Fibroblast of skin of right quadriceps (primary cell): ENCODE data around the gene TP53I11.
A peak's percentile ranks its signal among the peaks of the same experiment; 100 is the strongest.

Source experiments
- DNase-seq: peaks from one replicate; pipeline ENCODE4 v3.0.0-alpha.2; 2013

TP53I11 gene

DNA sequence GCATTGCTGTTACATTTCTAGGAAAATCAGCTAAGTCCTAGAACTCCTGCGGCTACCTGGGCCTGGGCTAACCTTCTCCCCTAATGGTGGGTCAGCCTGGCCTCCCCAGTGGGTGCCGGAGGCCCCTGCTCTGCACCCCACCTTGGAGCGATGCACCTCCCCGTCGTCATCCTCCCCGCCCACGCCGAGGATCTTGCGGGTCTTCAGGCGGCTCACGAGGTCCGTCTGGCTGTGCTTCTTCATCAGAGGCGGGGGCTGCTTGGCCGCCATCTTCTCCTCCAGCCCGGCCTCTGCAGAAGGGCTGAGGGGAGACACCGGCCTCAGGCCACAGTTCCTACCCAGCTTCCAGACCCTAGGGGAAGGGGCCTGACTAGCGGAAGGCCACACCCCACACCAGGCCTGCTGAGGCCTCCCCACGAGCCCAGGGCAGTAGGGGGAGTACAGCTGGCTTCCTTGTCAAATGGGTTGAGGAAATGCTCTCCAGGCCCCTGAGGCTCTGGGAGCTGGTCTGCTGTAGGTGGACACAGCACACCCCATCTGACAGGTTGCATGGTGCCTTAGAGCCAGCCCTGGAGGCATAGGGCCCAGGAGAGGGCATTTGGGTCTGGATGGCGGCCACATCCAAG is 12.5 kb downstream of the TP53I11 start:
- DNase-seq, result no peak

DNA sequence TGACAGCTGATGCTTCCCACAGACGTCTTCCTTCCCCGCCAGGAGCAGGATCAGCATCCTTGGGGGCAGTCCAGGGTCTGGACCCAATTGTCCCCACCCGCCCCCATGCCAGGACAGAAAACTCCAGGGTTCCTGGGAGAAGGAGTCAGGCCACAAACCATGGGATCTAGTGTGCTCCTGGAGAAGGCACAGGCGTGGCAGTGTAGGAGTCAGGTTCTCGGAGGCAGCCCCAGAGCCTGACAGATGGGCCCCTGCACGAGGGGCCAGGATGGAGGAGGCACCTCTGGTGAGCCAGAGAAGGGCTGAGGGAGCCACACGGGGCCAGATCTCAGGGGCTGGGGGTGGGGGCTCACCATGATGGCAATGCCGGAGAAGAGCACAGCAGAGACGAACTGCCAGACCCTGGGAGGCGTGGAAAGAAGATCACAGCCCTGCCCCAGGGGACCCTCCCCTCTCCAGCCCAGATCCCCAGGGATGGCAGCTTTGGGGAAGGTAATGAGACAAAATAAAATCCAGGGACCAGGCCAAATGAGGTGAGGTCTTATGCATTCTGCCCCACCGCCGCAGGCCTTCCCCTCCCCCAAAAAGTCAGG is 13.6 kb downstream of the TP53I11 start:
- DNase-seq, result no peak

GRCh38 chr11:44936525-44936924 is 14.2 kb downstream of the TP53I11 start:
- peak; percentile 71 for DNase-seq

- DNase-seq, result no peak
These were observed 15.9 kb downstream of the TP53I11 start for GRCh38 chr11:44934735-44935250.

- DNase-seq, result no peak
These were observed 16.6 kb downstream of the TP53I11 start for GRCh38 chr11:44934110-44934509.

DNA sequence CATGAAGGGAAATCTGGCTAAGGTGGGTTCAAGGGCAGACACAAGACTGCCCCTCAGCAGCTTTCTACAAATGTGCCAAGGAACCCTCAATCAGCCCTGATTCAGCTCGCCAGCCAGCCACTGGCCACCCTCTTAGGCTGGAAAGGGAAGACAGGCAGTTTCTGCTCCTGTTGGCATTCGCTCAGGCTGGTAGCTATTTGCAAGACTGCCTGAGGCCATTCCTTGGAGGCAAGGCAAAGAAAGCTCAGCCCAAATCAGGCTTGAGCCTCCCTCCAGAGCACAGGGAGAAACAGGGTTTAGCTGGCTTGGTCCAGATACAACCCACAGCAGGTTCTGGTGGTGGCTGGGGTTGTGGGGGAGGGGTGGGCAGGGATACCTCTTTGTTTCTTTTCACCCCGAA is 19.2 kb downstream of the TP53I11 start:
- no peak for DNase-seq

DNA sequence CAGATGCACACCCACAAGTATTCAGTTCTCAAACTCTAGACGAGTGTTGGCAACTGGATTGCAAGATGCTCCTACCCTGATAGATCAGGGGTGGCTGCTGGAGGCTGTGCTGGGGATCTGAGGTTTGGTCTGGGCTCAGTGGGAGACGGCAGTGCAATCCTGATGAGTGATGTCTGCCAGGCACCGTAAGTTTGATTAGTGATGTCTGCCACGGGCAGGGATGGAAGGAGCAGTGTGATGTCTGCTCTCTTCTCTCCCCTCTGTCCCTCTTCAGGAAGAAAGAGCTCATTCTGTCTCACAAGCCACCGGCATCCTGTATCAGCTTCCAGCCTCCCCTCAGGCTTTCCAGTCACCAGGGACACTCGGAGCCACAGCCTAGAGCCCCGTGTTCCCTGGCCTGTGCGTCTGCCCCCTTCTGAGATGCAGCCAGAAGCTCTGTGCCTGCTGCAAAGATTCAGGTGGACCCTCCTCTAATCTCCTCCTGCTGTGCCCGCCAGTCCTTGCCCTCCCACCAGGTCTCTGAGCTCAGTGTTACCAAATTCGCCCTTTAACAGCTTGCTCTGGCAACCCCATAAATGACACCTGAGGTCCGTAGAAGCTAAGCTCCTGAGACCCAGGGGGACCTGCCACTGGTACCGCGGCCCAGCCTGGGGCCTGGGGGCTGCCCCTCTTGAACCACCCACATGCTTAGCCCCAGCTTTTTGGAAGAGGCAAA is 19.9 kb downstream of the TP53I11 start:
- no peak for DNase-seq

GRCh38 chr11:44928816-44929215 is 21.9 kb downstream of the TP53I11 start:
- no peak for DNase-seq

DNA sequence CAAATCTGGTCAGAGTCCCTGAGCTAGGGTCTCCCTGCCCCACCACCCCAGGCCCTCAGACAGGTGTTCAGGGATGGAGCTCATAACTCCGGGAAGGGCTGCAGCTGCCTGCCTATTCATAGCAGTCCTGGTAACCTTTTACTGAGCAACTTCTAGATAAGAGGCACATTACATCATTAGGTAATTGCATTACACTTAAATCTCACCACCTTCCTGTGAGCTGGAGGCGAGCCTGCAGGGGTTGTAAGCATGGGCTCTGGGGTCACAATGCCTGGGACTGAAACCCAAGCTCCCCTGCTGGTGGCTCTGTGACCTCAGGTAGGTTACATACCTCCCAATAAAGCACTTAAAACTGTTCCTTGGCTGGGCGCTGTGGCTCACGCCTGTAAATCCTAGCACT is 22.5 kb downstream of the TP53I11 start:
- DNase-seq, result no peak

GRCh38 chr11:44927174-44927661 is 23.5 kb downstream of the TP53I11 start:
- DNase-seq, result peak; percentile 53

DNA sequence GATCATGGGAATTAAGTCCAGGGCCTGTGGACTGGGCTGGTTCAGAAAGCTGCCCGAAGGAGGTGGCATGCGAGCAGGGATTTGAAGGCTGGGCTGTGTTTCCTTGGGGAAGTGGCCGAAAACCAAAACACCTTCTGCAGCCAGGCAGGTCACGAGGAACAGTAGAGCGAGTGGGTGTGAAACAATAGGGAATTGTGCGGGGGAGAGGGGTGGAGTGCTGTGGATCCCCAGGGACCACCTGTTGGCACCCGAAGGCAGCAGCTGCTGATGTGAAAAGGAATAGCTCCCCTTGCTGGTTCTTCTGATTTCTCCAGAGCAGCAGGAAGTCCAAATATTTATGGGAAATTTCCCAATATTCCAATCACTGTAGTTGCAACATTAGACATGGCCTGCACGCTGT is 24.6 kb downstream of the TP53I11 start:
- DNase-seq, result no peak

DNA sequence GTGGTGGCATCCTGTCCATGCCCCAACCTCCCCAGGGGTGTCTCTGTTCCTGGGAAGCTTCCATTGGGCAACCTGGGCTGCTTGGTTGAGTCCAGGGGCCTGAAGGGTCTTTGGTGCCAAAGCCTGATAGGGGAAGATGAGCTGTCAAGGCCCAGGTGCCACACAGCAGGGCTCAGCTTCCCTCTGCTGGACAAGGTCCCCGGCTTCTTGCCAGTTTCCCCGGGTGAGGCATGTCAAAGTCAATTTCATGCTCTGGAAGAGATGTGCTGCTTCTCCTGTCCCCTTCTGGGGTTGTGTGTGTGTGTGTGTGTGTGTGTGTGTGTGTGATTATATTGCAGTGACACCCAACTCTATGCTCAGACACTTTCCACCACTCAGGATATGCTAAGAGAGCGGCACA is 26.9 kb downstream of the TP53I11 start:
- no peak for DNase-seq

DNA sequence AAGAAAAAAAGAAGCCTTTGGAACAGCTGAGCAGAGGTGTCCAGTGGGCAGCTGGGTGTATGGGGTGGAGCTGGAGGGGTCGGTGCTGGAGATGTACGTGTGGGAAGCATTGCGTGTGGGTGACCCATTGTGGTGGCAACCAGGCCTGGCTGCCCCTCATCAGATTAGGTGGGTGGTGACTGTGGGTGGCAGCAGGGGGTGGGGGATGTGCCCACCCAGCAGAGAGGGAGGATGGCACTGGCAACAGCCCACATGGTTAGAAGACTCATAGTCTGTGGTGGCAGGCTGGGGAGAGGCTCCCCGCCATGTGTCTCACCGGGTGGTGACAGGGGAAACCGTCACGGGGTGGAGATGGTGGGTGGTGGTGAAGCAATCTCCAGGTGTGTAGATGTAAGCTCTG is 27.6 kb downstream of the TP53I11 start:
- no peak for DNase-seq

DNA sequence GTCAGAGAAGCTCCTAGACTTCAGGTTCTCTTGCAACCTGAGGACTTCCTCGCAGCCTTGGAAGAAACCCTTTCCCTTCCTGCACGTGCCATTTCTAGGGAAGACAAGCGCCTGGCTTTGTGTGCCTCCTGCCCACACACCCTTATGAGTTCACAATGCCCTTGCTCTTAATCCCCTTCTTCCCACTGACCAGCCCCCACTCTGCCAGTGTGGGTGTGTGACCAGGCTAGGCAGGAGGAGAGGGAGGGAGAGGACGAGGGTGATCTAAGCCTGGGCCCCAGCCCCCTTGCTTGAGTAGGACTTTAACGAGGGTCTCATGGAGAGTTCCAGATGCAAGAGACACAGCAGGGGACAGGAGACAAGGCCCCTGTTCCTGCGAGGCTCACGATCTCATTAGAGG is 30.2 kb downstream of the TP53I11 start:
- DNase-seq, result no peak

DNA sequence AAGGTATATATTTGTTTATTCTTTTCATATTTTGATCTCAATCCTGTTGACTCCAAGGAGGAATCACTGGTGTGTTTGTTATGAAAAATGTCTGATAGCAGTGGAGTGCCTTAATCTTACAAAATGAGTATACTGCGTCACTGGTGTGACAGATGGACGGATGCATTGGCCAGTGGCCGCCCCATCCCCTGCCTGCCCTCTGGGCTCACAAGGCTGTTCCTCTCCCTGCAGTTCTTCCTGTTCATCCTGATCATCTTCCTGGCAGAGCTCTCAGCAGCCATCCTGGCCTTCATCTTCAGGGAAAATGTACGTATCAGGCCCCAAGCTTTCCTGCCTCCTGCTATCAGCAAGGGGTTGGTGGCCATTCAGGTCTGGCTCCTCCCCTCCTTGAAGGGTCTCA is 32.9 kb downstream of the TP53I11 start:
- DNase-seq, result no peak

GRCh38 chr11:44916801-44917385 is 33.8 kb downstream of the TP53I11 start:
- DNase-seq, result no peak

GRCh38 chr11:44916331-44916730 is 34.4 kb downstream of the TP53I11 start:
- no peak for DNase-seq

GRCh38 chr11:44915621-44916020 is 35.1 kb downstream of the TP53I11 start:
- DNase-seq, result no peak

- DNase-seq, result no peak
These were observed 35.7 kb downstream of the TP53I11 start for GRCh38 chr11:44915004-44915403.

- DNase-seq, result no peak
These were observed 36.6 kb downstream of the TP53I11 start for GRCh38 chr11:44914105-44914504.

DNA sequence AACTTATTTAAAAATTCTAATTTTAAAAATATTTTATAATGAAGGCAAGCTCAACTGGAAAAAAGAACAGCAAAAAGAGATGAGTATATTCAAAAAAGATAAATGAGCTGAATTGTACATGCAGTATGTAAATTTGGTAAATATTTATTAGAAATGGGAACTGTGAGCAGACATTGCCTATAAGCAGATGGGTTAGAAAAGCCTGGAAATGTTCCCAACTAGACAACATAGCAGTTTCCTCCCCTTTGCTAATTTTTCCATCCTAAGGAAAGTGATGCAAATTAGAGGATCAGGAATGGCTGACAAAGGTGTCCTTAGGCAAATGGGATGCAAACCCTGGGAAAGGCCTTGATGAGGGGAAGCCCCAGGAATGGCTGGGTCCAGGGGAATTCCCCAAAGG is 37.2 kb downstream of the TP53I11 start:
- DNase-seq, result no peak

- no peak for DNase-seq
These were observed 38.3 kb downstream of the TP53I11 start for GRCh38 chr11:44912270-44912987.
